Left ventricle myocardium inferior (tissue), 1 donor: Measurements from ENCODE around the gene RBM34. TPM values are rescaled to one million over a fixed set of nuclear protein-coding genes. Genes with fewer than 3 reads are reported as not detected.
A peak's percentile ranks its signal among the peaks of the same experiment; 100 is the strongest.

ENCODE experiments used
- DNase-seq: peaks from one replicate; pipeline ENCODE4 v3.0.0-alpha.2; 2020
- H3K27ac ChIP-seq: fragments of 200-600 bp; replicated peaks from 2 replicates; pipeline ENCODE4 v1.8.0; 2021
- H3K27me3 ChIP-seq: fragments of 200-600 bp; 2 replicates; pipeline ENCODE4 v1.8.0; 2021; ENCODE audit warnings: low read depth
- H3K36me3 ChIP-seq: fragments of 200-600 bp; 2 replicates; pipeline ENCODE4 v1.8.0; 2021
- H3K4me1 ChIP-seq: fragments of 200-600 bp; 2 replicates; pipeline ENCODE4 v1.8.0; 2021
- H3K4me3 ChIP-seq: fragments of 200-600 bp; 2 replicates; pipeline ENCODE4 v1.8.0; 2021; ENCODE audit warnings: mild to moderate bottlenecking, moderate library complexity
- H3K9me3 ChIP-seq: fragments of 200-600 bp; replicated peaks from 2 replicates; pipeline ENCODE4 v1.8.0; 2021
- intact Hi-C: fragments of 100-400 bp; cut with micrococcal nuclease; formaldehyde crosslinking; loops from one replicate; pipeline ENCODE4 v1.11.0; 2022
- total RNA-seq: library from RNA; stranded (reverse); fragmentation: NEBNext Ultra II Directional; extraction: Animal tissue kit (Norgen Biotek cat#: 25700); gene quantifications from one replicate; pipeline ENCODE4 v1.2.1, GENCODE V29; 2021
- TF ChIP-seq, protein P1 (sequence below): fragments of 200-600 bp; IDR thresholded peaks from 2 replicates; pipeline ENCODE4 v1.8.0; 2021; ENCODE audit warnings: antibody characterized with exemption, mild to moderate bottlenecking, borderline replicate concordance
- donor health status: DM: no; HTN: yes; CAD: no; lungs with severe emphysema.

Gene RBM34
- total RNA-seq, 1 donor from 2014 or later = 55.6 TPM

- H3K4me3 ChIP-seq = no peak overlapping the region
Measured at GRCh38 chr1:235129774-235130570, 31.1 kb downstream of the RBM34 start.

GRCh38 chr1:235128456-235129328 is 32.4 kb downstream of the RBM34 start, which contains the start of gene TOMM20:
TSS of gene TOMM20 (minus strand) at chr1:235128837. CDS start at chr1:235128715, 122 bp downstream.
- no peaks in the 10 kb centered on the region for H3K9me3 ChIP-seq
- H3K4me1 ChIP-seq = peaks cover 47% of the 10 kb centered on the region
- H3K4me3 ChIP-seq = peak within 1 kb of the TSS; percentile 97
- H3K27me3 ChIP-seq = no peaks in the 10 kb centered on the region
- H3K27ac ChIP-seq = peak within 1 kb of the TSS; percentile 94
- intact Hi-C loops = no loop called here
- DNase-seq = peak; percentile 95
- H3K36me3 ChIP-seq = peaks cover 22% of the 10 kb centered on the region
- TF ChIP-seq, protein P1, sequence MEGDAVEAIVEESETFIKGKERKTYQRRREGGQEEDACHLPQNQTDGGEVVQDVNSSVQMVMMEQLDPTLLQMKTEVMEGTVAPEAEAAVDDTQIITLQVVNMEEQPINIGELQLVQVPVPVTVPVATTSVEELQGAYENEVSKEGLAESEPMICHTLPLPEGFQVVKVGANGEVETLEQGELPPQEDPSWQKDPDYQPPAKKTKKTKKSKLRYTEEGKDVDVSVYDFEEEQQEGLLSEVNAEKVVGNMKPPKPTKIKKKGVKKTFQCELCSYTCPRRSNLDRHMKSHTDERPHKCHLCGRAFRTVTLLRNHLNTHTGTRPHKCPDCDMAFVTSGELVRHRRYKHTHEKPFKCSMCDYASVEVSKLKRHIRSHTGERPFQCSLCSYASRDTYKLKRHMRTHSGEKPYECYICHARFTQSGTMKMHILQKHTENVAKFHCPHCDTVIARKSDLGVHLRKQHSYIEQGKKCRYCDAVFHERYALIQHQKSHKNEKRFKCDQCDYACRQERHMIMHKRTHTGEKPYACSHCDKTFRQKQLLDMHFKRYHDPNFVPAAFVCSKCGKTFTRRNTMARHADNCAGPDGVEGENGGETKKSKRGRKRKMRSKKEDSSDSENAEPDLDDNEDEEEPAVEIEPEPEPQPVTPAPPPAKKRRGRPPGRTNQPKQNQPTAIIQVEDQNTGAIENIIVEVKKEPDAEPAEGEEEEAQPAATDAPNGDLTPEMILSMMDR = no peak

More at GRCh38 chr1:235129774-235130570, 31.1 kb downstream of the RBM34 start:
- no peak for DNase-seq
- intact Hi-C loops = no loop called here
- H3K4me1 ChIP-seq = peaks cover 34% of the 10 kb centered on the region
- no peaks in the 10 kb centered on the region for H3K27me3 ChIP-seq
- TF ChIP-seq, protein P1 = no peak
- H3K27ac ChIP-seq = no peak overlapping the region
- H3K36me3 ChIP-seq = peaks cover 31% of the 10 kb centered on the region
- no peaks in the 10 kb centered on the region for H3K9me3 ChIP-seq

- Histone ChIP-seq H3K4me1 (peaks cover 55% of the 10 kb centered on the region), H3K36me3 (peaks cover 14% of the 10 kb centered on the region), H3K9me3 (no peaks in the 10 kb centered on the region), H3K27me3 (no peaks in the 10 kb centered on the region), H3K27ac (peak overlapping the region; percentile 94), H3K4me3 (peak overlapping the region; percentile 97)
- DNase-seq = no peak
- TF ChIP-seq, protein P1 = no peak
- intact Hi-C loops = no loop called here
Measured at GRCh38 chr1:235127732-235128455, 33.2 kb downstream of the RBM34 start.

GRCh38 chr1:235127203-235127602 is 33.8 kb downstream of the RBM34 start:
- Histone ChIP-seq H3K4me3 (peak overlapping the region; percentile 97), H3K27ac (peak overlapping the region; percentile 94), H3K4me1 (peaks cover 62% of the 10 kb centered on the region), H3K9me3 (no peaks in the 10 kb centered on the region), H3K27me3 (no peaks in the 10 kb centered on the region), H3K36me3 (peaks cover 13% of the 10 kb centered on the region)
- TF ChIP-seq, protein P1 = no peak
- intact Hi-C loops = no loop called here
- no peak for DNase-seq

DNA sequence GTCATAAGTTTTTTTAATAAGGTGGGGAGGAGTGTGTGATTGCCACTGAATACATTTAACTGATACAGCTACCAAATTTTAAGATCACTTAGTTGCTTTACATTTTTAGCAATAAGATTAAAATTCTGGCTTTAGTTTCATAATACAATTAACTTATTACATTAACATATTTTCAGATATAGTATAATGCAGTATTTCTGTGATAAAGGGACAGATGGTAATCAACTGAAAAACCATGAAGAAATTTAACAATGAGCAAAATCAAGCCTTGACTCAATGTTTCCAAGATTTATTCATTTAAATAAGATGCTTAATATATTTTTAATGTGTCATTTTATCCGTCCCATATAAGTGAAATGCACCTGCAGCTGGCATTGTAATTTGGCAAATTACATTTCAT is 36.4 kb downstream of the RBM34 start:
- TF ChIP-seq, protein P1 = no peak
- intact Hi-C loops = no loop called here
- peaks cover 24% of the 10 kb centered on the region for H3K36me3 ChIP-seq
- H3K4me3 ChIP-seq = no peak overlapping the region
- no peak overlapping the region for H3K27ac ChIP-seq
- H3K27me3 ChIP-seq = no peaks in the 10 kb centered on the region
- no peaks in the 10 kb centered on the region for H3K9me3 ChIP-seq
- H3K4me1 ChIP-seq = peaks cover 66% of the 10 kb centered on the region
- DNase-seq = no peak
